Measurements from ENCODE around the gene VGLL4. TPM values are rescaled to one million over a fixed set of nuclear protein-coding genes. Genes with fewer than 3 reads are reported as not detected.
A peak's percentile ranks its signal among the peaks of the same experiment; 100 is the strongest.

The VGLL4 gene
- total RNA-seq, 1 experiment from 2014 or later = 42.1 TPM

GRCh38 chr3:11643201-11643603 lies 513 bp downstream of the VGLL4 start:
- Histone ChIP-seq H2BK120ac (ENCODE audit: low read depth, low read length, poor library complexity, severe bottlenecking) (no peak overlapping the region), H2BK20ac (ENCODE audit: low read depth, low read length, poor library complexity, severe bottlenecking) (no peak overlapping the region)
- H3K4me1 Mint-ChIP-seq = peaks cover 31 to 44% of the 10 kb centered on the region in 2 experiments

More at GRCh38 chr3:11643201-11643603, 513 bp downstream of the VGLL4 start:
- Histone ChIP-seq H3K9ac (ENCODE audit: extremely low read depth, insufficient read length, low read length) (peak overlapping the region; percentile 85), H4K91ac (ENCODE audit: insufficient read length, low read depth, low read length) (no peak overlapping the region), H3K9me3 (ENCODE audit: control insufficient read depth, low read depth, low read length) (no peaks in the 10 kb centered on the region), H3K79me1 (ENCODE audit: insufficient read depth, low read depth, low read length, poor library complexity, severe bottlenecking) (peaks cover 4% of the 10 kb centered on the region), H3K27ac (ENCODE audit: insufficient read length, low read depth, low read length) (peak overlapping the region; percentile 37), H3K4ac (ENCODE audit: low read depth, low read length) (no peak overlapping the region), H3K79me2 (ENCODE audit: insufficient read depth, low read length) (peaks cover 20% of the 10 kb centered on the region; the same call in 1 of the 2 replicates), H3K56ac (ENCODE audit: insufficient read length, low read depth, low read length) (no peak overlapping the region), H3K23ac (ENCODE audit: insufficient read length, low read depth, low read length) (no peak overlapping the region), H2AK5ac (ENCODE audit: insufficient read length, low read length) (no peak overlapping the region), H3K27me3 (ENCODE audit: insufficient read depth, low read length) (no peaks in the 10 kb centered on the region), H2BK5ac (ENCODE audit: insufficient read length, low read length) (no peak overlapping the region), H3T11ph (ENCODE audit: low read length) (no peak overlapping the region), H3K23me2 (ENCODE audit: insufficient read length, low read depth, low read length, poor library complexity, severe bottlenecking) (peaks cover 16% of the 10 kb centered on the region), H3K14ac (ENCODE audit: insufficient read depth, low read length) (peak overlapping the region; percentile 76; the same call in 1 of the 2 replicates), H2AFZ (ENCODE audit: low read length) (no peak overlapping the region), H4K8ac (replicated peaks; ENCODE audit: insufficient read length, low read depth, low read length) (no peak overlapping the region), H2BK15ac (ENCODE audit: low read depth, low read length) (no peak overlapping the region), H3K4me1 (ENCODE audit: insufficient read depth, low read length) (peaks cover 8% of the 10 kb centered on the region; the same call in 1 of the 2 replicates), H2BK12ac (ENCODE audit: insufficient read length, low read depth, low read length) (no peak overlapping the region), H3K4me2 (ENCODE audit: insufficient read depth, insufficient read length, low read length) (peak overlapping the region; percentile 89), H3K18ac (ENCODE audit: insufficient read length, low read depth, low read length) (peak overlapping the region; percentile 83), H4K5ac (ENCODE audit: insufficient read length, low read depth, low read length) (no peak overlapping the region), H4K20me1 (ENCODE audit: control insufficient read depth, insufficient read depth, insufficient read length) (no peaks in the 10 kb centered on the region)
- no peak for TF ChIP-seq CTCF (conservative IDR thresholded peaks at IDR 0.05)
- peak overlapping the region; percentile 88 to 96 for H3K4me3 Mint-ChIP-seq
- DNase-seq = no peak
- H3K27ac Mint-ChIP-seq = peak overlapping the region; percentile 95 to 99 (median 98)
- no peaks in the 10 kb centered on the region; a peak in 2 of 7 replicates for H3K36me3 Mint-ChIP-seq (ENCODE audit: insufficient read depth in 1 of 3, low read depth in 3 of 3)
- WGBS (ENCODE audit: extremely low coverage, insufficient read length, low lambda C conversion rate) = no CpG with 5 or more reads among the region's 18 CpGs
- H3K27me3 Mint-ChIP-seq (ENCODE audit: low read depth) = no peaks in the 10 kb centered on the region
- no peaks in the 10 kb centered on the region for H3K9me3 Mint-ChIP-seq

Data from H9 (cell line).